ENCODE results near the gene XAGE3.
"Not testable (repeated sequence)": the region's sequence is repeated elsewhere in the genome, so short reads cannot be mapped to it uniquely, and the experiment has no call there.

DNA sequence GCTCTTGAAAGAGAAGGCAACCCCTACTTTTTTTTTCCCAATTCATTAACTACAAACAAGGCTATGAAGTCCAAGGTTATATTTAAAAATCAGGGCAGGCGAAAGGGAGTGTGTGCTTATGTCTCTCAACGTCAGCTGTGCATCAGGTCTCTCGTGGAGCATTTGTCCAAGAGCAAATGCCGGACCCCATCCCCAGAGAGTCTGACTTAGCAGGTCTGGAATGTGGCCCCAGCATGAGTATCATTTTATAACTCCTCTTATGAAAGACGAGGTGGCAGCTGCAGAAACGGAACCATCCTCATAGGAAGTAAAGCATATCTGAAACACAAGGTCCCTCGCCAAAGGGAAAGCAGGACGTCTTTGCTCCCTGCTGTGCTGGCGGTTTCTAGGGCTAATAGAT lies 45.8 kb upstream of the XAGE3 start:
- TF ChIP-seq, protein P1, sequence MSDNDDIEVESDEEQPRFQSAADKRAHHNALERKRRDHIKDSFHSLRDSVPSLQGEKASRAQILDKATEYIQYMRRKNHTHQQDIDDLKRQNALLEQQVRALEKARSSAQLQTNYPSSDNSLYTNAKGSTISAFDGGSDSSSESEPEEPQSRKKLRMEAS (IDR thresholded peaks at IDR 0.05): not testable (repeated sequence)
- TF ChIP-seq, protein P2, sequence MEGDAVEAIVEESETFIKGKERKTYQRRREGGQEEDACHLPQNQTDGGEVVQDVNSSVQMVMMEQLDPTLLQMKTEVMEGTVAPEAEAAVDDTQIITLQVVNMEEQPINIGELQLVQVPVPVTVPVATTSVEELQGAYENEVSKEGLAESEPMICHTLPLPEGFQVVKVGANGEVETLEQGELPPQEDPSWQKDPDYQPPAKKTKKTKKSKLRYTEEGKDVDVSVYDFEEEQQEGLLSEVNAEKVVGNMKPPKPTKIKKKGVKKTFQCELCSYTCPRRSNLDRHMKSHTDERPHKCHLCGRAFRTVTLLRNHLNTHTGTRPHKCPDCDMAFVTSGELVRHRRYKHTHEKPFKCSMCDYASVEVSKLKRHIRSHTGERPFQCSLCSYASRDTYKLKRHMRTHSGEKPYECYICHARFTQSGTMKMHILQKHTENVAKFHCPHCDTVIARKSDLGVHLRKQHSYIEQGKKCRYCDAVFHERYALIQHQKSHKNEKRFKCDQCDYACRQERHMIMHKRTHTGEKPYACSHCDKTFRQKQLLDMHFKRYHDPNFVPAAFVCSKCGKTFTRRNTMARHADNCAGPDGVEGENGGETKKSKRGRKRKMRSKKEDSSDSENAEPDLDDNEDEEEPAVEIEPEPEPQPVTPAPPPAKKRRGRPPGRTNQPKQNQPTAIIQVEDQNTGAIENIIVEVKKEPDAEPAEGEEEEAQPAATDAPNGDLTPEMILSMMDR (IDR thresholded peaks at IDR 0.05; ENCODE audit: low read depth, low read length, missing input control): not testable (repeated sequence)
- not testable (repeated sequence) for TF ChIP-seq EGR1 (IDR thresholded peaks at IDR 0.05; ENCODE audit: low read depth in 2 of 2); HNF4G (IDR thresholded peaks at IDR 0.05); TAF1 (conservative IDR thresholded peaks at IDR 0.05); YY1 (IDR thresholded peaks at IDR 0.05); SP1 (IDR thresholded peaks at IDR 0.05); JUND (IDR thresholded peaks at IDR 0.05); GABPA (IDR thresholded peaks at IDR 0.05 in 1 of 2, conservative IDR thresholded peaks at IDR 0.05 in 1 of 2); RAD21 (IDR thresholded peaks at IDR 0.05); NR2F2 (IDR thresholded peaks at IDR 0.05)
- TF ChIP-seq, protein P3, sequence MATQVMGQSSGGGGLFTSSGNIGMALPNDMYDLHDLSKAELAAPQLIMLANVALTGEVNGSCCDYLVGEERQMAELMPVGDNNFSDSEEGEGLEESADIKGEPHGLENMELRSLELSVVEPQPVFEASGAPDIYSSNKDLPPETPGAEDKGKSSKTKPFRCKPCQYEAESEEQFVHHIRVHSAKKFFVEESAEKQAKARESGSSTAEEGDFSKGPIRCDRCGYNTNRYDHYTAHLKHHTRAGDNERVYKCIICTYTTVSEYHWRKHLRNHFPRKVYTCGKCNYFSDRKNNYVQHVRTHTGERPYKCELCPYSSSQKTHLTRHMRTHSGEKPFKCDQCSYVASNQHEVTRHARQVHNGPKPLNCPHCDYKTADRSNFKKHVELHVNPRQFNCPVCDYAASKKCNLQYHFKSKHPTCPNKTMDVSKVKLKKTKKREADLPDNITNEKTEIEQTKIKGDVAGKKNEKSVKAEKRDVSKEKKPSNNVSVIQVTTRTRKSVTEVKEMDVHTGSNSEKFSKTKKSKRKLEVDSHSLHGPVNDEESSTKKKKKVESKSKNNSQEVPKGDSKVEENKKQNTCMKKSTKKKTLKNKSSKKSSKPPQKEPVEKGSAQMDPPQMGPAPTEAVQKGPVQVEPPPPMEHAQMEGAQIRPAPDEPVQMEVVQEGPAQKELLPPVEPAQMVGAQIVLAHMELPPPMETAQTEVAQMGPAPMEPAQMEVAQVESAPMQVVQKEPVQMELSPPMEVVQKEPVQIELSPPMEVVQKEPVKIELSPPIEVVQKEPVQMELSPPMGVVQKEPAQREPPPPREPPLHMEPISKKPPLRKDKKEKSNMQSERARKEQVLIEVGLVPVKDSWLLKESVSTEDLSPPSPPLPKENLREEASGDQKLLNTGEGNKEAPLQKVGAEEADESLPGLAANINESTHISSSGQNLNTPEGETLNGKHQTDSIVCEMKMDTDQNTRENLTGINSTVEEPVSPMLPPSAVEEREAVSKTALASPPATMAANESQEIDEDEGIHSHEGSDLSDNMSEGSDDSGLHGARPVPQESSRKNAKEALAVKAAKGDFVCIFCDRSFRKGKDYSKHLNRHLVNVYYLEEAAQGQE (IDR thresholded peaks at IDR 0.05): not testable (repeated sequence)

All from liver (tissue), 3 donors.